GM23248 (cell line): Measurements from ENCODE around the gene ZNF750. TPM values are rescaled to one million over a fixed set of nuclear protein-coding genes. Genes with fewer than 3 reads are reported as not detected.

Experiments
- DNase-seq: peaks from one replicate; pipeline ENCODE4 v3.0.0-alpha.2; 2015
- H2AFZ ChIP-seq: fragments of 200-600 bp; sonication (generic); 2 replicates; pipeline ENCODE4 v1.6.1; 2016; ENCODE audit warnings: antibody characterized with exemption
- H3F3A ChIP-seq: fragments of 200-600 bp; sonication (generic); 2 replicates; pipeline ENCODE4 v1.6.1; 2016; ENCODE audit warnings: mild to moderate bottlenecking, antibody characterized with exemption, mixed run types; ENCODE audit not compliant: insufficient read depth
- H3K27ac ChIP-seq: fragments of 200-600 bp; sonication (generic); 2 replicates; pipeline ENCODE4 v1.5.1; 2016; ENCODE audit warnings: mild to moderate bottlenecking
- H3K27me3 ChIP-seq: fragments of 200-600 bp; sonication (generic); replicated peaks from 2 replicates; pipeline ENCODE4 v1.6.1; 2016; ENCODE audit warnings: mild to moderate bottlenecking; ENCODE audit not compliant: insufficient read depth
- H3K36me3 ChIP-seq: fragments of 200-600 bp; sonication (generic); 2 replicates; pipeline ENCODE4 v1.6.1; 2016; ENCODE audit warnings: low read depth, mild to moderate bottlenecking
- H3K4me1 ChIP-seq: fragments of 200-600 bp; sonication (generic); 2 replicates; pipeline ENCODE4 v1.6.1; 2016; ENCODE audit warnings: mild to moderate bottlenecking; ENCODE audit not compliant: insufficient read depth
- H3K4me2 ChIP-seq: fragments of 200-600 bp; sonication (generic); one replicate; pipeline ENCODE4 v1.6.1; 2016; ENCODE audit warnings: mild to moderate bottlenecking; ENCODE audit not compliant: unreplicated experiment
- H3K4me3 ChIP-seq: fragments of 200-600 bp; sonication (generic); 2 replicates; pipeline ENCODE4 v1.5.1; 2016; ENCODE audit warnings: mild to moderate bottlenecking
- H3K79me2 ChIP-seq: fragments of 200-600 bp; sonication (generic); 2 replicates; pipeline ENCODE4 v1.6.1; 2016; ENCODE audit warnings: mild to moderate bottlenecking; ENCODE audit not compliant: insufficient read depth
- H3K9ac ChIP-seq: fragments of 200-600 bp; sonication (generic); 2 replicates; pipeline ENCODE4 v1.6.1; 2016; ENCODE audit warnings: mild to moderate bottlenecking
- H3K9me2 ChIP-seq: fragments of 200-600 bp; sonication (generic); 2 replicates; pipeline ENCODE4 v1.6.1; 2016; ENCODE audit warnings: mixed run types, mild to moderate bottlenecking, moderate library complexity; ENCODE audit not compliant: insufficient read depth
- H3K9me3 ChIP-seq: fragments of 200-600 bp; sonication (generic); one replicate; pipeline ENCODE4 v1.6.1; 2017; ENCODE audit warnings: low read depth
- H4K20me1 ChIP-seq: fragments of 200-600 bp; sonication (generic); 2 replicates; pipeline ENCODE4 v1.6.0; 2016; ENCODE audit not compliant: insufficient read depth
- EZH2 ChIP-seq: fragments of 200-600 bp; sonication (generic); IDR thresholded peaks from 2 replicates; pipeline ENCODE4 v1.6.1; 2018; ENCODE audit warnings: antibody characterized with exemption, mild to moderate bottlenecking; ENCODE audit not compliant: insufficient read depth, poor library complexity, severe bottlenecking
- EZH2phosphoT487 ChIP-seq: fragments of 200-600 bp; sonication (generic); IDR thresholded peaks from 2 replicates; pipeline ENCODE4 v1.6.1; 2018; ENCODE audit warnings: antibody characterized with exemption, moderate library complexity, mild to moderate bottlenecking, low read depth; ENCODE audit not compliant: insufficient read depth
- whole genome bisulfite sequencing, 2 experiments: methylation state at CpG; one replicate each; pipeline ENCODE4 v1.1.6; 2015 to 2017; ENCODE audit warnings: low lambda C conversion rate in 2 of 2, low coverage in 1 of 2; ENCODE audit errors: missing lambda C conversion rate in 2 of 2; 5-methylcytosine and 5-hydroxymethylcytosine counted together
- in situ Hi-C: fragments of 300-500 bp; cut with MboI; formaldehyde crosslinking; loops from 2 replicates; pipeline ENCODE4 v1.15.0; 2020
- polyA plus RNA-seq: library from polyadenylated mRNA; unstranded; fragments of >200 nt; fragmentation: Nextera tagmentation; extraction: Ambion mirVana; gene quantifications from 2 replicates; pipeline ENCODE4 v1.2.1, GENCODE V29; 2016
- total RNA-seq: library from RNA; depleted of rRNA; stranded (reverse); fragments of >200 nt; shearing (Covaris generic); gene quantifications from 2 replicates; pipeline ENCODE4 v1.2.3, GENCODE V29; 2014

Gene ZNF750
- total and polyA plus RNA-seq, 2 experiments from 2014 or later, result 0.11 TPM; not detected in 1

DNA sequence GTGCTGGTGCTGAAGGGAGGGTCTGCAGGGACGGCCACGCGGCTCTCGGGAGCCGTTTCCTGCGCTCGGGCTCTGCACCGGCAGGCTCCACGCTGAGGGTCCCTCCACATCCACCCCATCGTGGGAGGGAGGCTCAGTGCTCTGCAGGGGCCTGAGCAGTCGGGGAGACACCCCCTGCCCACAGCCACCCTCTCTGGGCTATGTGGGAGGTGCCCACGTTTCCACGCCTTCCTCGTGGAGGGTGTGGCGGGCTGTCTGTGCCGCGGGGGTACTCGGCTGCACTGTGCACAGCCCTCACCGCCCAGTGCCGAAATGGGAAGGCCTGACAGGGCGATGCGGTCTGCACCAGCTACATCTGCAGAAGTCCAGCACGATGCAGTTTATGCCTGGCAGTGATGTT is 25.5 kb upstream of the ZNF750 start:
- H3K9me2 ChIP-seq, result no peaks in the 10 kb centered on the region
- WGBS, 2 experiments, result 88% methylated on average over 14 to 23 of the region's 23 CpGs
- no peaks in the 10 kb centered on the region for H4K20me1 ChIP-seq
- in situ Hi-C loops, result no loop called here
- DNase-seq, result no peak
- no peaks in the 10 kb centered on the region for H3K36me3 ChIP-seq
- no peak overlapping the region for H3K4me2 ChIP-seq
- no peaks in the 10 kb centered on the region for H3K9me3 ChIP-seq
- H3F3A ChIP-seq, result 0 out of 2 replicates have a peak, but pooled peaks cover 4% of the 10 kb centered on the region
- no peaks in the 10 kb centered on the region for H3K27me3 ChIP-seq
- peaks cover 16% of the 10 kb centered on the region for H3K4me1 ChIP-seq
- H3K27ac ChIP-seq, result no peak overlapping the region
- TF ChIP-seq EZH2, result no peak
- TF ChIP-seq EZH2phosphoT487, result no peak
- H3K9ac ChIP-seq, result no peak overlapping the region
- H2AFZ ChIP-seq, result no peak overlapping the region
- H3K4me3 ChIP-seq, result no peak overlapping the region
- no peaks in the 10 kb centered on the region for H3K79me2 ChIP-seq

GRCh38 chr17:82864713-82865248 is 25.0 kb upstream of the ZNF750 start:
- Histone ChIP-seq H3K4me2 (no peak overlapping the region), H3K9me3 (no peaks in the 10 kb centered on the region), H3K27me3 (no peaks in the 10 kb centered on the region), H4K20me1 (no peaks in the 10 kb centered on the region), H3K27ac (no peak overlapping the region), H3K79me2 (no peaks in the 10 kb centered on the region), H3K9ac (no peak overlapping the region), H3K9me2 (no peaks in the 10 kb centered on the region), H2AFZ (no peak overlapping the region), H3K4me1 (peaks cover 20% of the 10 kb centered on the region), H3K36me3 (no peaks in the 10 kb centered on the region), H3K4me3 (no peak overlapping the region), H3F3A (0 out of 2 replicates have a peak, but pooled peaks cover 4% of the 10 kb centered on the region)
- in situ Hi-C loops, result no loop called here
- 65 to 86% methylated on average over 3 to 14 of the region's 16 CpGs for WGBS, 2 experiments
- no peak for DNase-seq
- TF ChIP-seq EZH2 (no peak), EZH2phosphoT487 (no peak)

DNA sequence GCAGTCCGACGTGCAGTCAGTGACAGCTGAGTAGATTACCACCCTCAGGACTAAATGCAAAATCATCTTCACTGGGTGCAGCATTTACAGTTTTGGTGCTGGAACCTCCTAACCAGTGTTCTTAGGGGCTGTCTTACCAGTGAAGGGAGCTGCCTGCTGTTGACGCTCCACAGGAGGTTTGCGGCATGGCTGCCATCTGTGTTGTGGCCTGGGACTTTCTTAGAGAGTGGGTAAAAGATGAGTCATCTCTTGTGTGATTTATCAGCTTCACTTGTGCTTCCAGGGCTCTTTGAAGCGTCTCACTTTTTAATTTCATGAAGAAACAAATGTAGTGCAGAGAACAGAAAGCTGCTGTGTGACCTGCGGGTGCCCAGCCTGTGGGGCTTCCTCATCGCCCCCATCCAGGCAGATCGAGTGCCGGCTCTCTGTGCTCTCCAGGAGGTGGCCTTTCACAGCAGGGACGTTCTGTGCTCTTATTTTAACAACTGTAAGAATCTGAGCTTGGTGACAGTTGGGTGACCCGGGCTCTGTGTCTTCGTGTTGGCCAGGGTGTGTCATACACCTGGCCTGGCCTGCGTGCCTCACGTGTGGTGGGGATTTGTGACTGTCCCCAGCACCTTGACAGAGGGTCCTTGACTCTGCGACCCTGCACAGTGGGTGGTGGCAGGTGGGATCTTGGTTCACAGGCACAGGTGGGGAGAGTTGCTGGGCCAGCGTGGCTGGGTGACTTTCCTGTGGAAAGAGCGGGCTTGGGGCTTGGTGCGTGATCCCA is 24.3 kb upstream of the ZNF750 start:
- Histone ChIP-seq H3K27me3 (no peaks in the 10 kb centered on the region), H3K79me2 (no peaks in the 10 kb centered on the region), H2AFZ (no peak overlapping the region), H3K4me1 (peaks cover 22% of the 10 kb centered on the region), H3K9me3 (no peaks in the 10 kb centered on the region), H3K27ac (no peak overlapping the region), H3K9ac (peak overlapping the region; percentile 15; the same call in 1 of the 2 replicates), H4K20me1 (no peaks in the 10 kb centered on the region), H3F3A (0 out of 2 replicates have a peak, but pooled peaks cover 4% of the 10 kb centered on the region), H3K4me2 (peak overlapping the region; percentile 61), H3K4me3 (no peak overlapping the region), H3K9me2 (no peaks in the 10 kb centered on the region), H3K36me3 (no peaks in the 10 kb centered on the region)
- in situ Hi-C loops, result no loop called here
- TF ChIP-seq EZH2 (no peak), EZH2phosphoT487 (no peak)
- 29 to 32% methylated on average over 17 to 18 of the region's 18 CpGs for WGBS, 2 experiments
- peak; percentile 88 for DNase-seq

DNA sequence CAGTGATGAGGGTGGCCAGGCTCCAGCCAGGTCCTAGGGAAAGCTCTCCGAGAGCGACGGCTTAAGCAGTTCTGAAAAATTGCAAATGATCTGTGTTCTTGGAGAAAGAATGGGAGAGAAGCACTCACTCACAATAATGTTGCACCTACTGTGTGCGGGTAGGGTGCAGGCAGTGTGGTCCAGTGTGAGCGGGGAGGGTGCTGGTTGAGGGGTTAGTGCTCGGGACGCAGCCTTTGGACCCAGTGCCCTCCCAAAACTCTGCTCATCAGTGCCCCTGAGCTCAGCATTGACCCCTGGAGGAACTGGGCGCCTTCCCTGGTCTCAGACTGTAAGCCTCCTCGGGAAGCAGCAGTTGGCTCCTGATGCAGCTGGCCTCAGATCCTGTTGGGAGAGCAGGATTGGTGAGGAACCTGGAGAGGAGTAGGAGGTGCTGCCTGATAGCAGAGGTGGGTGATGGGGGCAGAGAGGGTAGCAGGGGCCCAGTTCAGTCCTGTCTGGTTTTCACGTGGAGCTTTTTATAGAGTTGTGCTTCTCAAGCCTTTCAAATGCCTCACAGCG is 23.6 kb upstream of the ZNF750 start:
- Histone ChIP-seq H3K36me3 (no peaks in the 10 kb centered on the region), H2AFZ (no peak overlapping the region), H3K4me1 (peaks cover 22% of the 10 kb centered on the region), H3F3A (0 out of 2 replicates have a peak, but pooled peaks cover 4% of the 10 kb centered on the region), H3K4me3 (no peak overlapping the region), H3K4me2 (no peak overlapping the region), H3K9me3 (no peaks in the 10 kb centered on the region), H3K9ac (no peak overlapping the region), H3K9me2 (no peaks in the 10 kb centered on the region), H3K79me2 (no peaks in the 10 kb centered on the region), H3K27ac (no peak overlapping the region), H3K27me3 (no peaks in the 10 kb centered on the region), H4K20me1 (no peaks in the 10 kb centered on the region)
- in situ Hi-C loops, result no loop called here
- TF ChIP-seq EZH2 (no peak), EZH2phosphoT487 (no peak)
- 81 to 88% methylated on average over 10 to 11 of the region's 11 CpGs for WGBS, 2 experiments
- DNase-seq, result no peak
